Endothelial cell of umbilical vein (primary cell): ENCODE data around the gene SPPL3. TPM values are rescaled to one million over a fixed set of nuclear protein-coding genes. Genes with fewer than 3 reads are reported as not detected.

ENCODE experiments used
- BruUV-seq: library from RNA; stranded (reverse); fragments of 400-500 nt; replicated peaks from 2 replicates; lab custom pipeline; 2021; lab: Mats Ljungman, UMichigan
- CTCF ChIA-PET: fragments of 300-600, 350-600 bp; sonication (Branson Sonifier 250); formaldehyde crosslinking; loops from one replicate; lab custom pipeline; 2021; ENCODE audit warnings: antibody characterized with exemption, inconsistent platforms; lab: Charles Lee
- POLR2A ChIA-PET: fragments of 300-600, 350-600 bp; sonication (Branson Sonifier 250); formaldehyde crosslinking; loops from one replicate; lab custom pipeline; 2021; ENCODE audit warnings: antibody characterized with exemption, inconsistent platforms; lab: Charles Lee
- DNase-seq: peaks from one replicate; pipeline ENCODE4 v3.0.0-alpha.2; 2011; ENCODE audit warnings: low read depth, low spot score
- FAIRE-seq: peaks from 2 replicates; lab custom pipeline; 2011; peaks lifted over from hg19 to GRCh38; lab: Jason Lieb, UNC
- H2AFZ ChIP-seq: 2 replicates; pipeline ENCODE4 v1.6.0; 2012; ENCODE audit warnings: low read depth, low read length, control low read depth, inconsistent platforms
- H3K27ac ChIP-seq: 2 replicates; pipeline ENCODE4 v1.5.1; 2011; ENCODE audit warnings: low read depth, mild to moderate bottlenecking, control low read depth, low read length, moderate library complexity; ENCODE audit not compliant: insufficient read depth
- H3K27me3 ChIP-seq, 2 experiments: 2 replicates each; pipeline versions ENCODE4 v1.6.0 to v1.6.1; 2011; ENCODE audit warnings: low read length in 2 of 2, mixed read lengths in 1 of 2; ENCODE audit not compliant: control insufficient read depth in 2 of 2, insufficient read depth in 2 of 2
- H3K36me3 ChIP-seq, 2 experiments: 2 replicates in 1 of 2; 3 replicates in 1 of 2; pipeline ENCODE4 v1.5.1; 2011; ENCODE audit warnings: low read length in 2 of 2, mild to moderate bottlenecking in 1 of 2, moderate library complexity in 1 of 2; ENCODE audit not compliant: control insufficient read depth in 2 of 2, insufficient read depth in 2 of 2; ENCODE audit errors: extremely low read depth in 1 of 2
- H3K4me1 ChIP-seq: 3 replicates; pipeline ENCODE4 v1.5.1; 2011; ENCODE audit warnings: mild to moderate bottlenecking, low read length; ENCODE audit not compliant: control insufficient read depth, insufficient read depth; ENCODE audit errors: extremely low read depth
- H3K4me2 ChIP-seq: 2 replicates; pipeline ENCODE4 v1.6.1; 2011; ENCODE audit warnings: low read length, control low read depth, mixed read lengths; ENCODE audit not compliant: insufficient read depth
- H3K4me3 ChIP-seq, 3 experiments: fragments of 200-600 bp in 1 of 3; sonication (generic), shearing (Covaris generic) in 1 of 3; replicated peaks in 1 of 3; 2 replicates each; pipeline ENCODE4 v1.5.1; 2011 to 2016; ENCODE audit warnings: control low read depth in 3 of 3, low read length in 3 of 3, mild to moderate bottlenecking in 2 of 3, inconsistent platforms in 1 of 3, low read depth in 1 of 3, moderate library complexity in 1 of 3; ENCODE audit not compliant: insufficient read depth in 1 of 3
- H3K79me2 ChIP-seq: 2 replicates; pipeline ENCODE4 v1.6.0; 2012; ENCODE audit warnings: low read length, inconsistent platforms; ENCODE audit not compliant: control insufficient read depth, insufficient read depth
- H3K9ac ChIP-seq: replicated peaks from 2 replicates; pipeline ENCODE3; 2011; ENCODE audit warnings: low read length, control low read depth; ENCODE audit not compliant: insufficient read depth; ENCODE audit errors: extremely low read depth
- H3K9me1 ChIP-seq: replicated peaks from 3 replicates; pipeline ENCODE4 v1.6.0; 2011; ENCODE audit warnings: mild to moderate bottlenecking, low read length; ENCODE audit not compliant: control insufficient read depth, insufficient read depth; ENCODE audit errors: extremely low read depth
- H3K9me3 ChIP-seq: replicated peaks from 2 replicates; pipeline ENCODE4 v1.5.1; 2012; ENCODE audit warnings: low read length, inconsistent platforms; ENCODE audit not compliant: control insufficient read depth, insufficient read depth
- H4K20me1 ChIP-seq: replicated peaks from 2 replicates; pipeline ENCODE3; 2011; ENCODE audit warnings: mild to moderate bottlenecking, low read length; ENCODE audit not compliant: control insufficient read depth, insufficient read depth; ENCODE audit errors: extremely low read depth
- CTCF ChIP-seq, 2 donors: IDR thresholded peaks; 1 replicate in 1 of 2; 2 replicates in 1 of 2; pipeline ENCODE4 v1.5.1; 2011; ENCODE audit warnings: low read length in 2 of 2, mild to moderate bottlenecking in 2 of 2, moderate library complexity in 2 of 2, control low read depth in 1 of 2, inconsistent platforms in 1 of 2, low read depth in 1 of 2; ENCODE audit not compliant: insufficient read depth in 1 of 2; ENCODE audit errors: extremely low read depth in 1 of 2
- EZH2 ChIP-seq: IDR thresholded peaks from 2 replicates; pipeline ENCODE4 v1.6.1; 2012; ENCODE audit warnings: borderline replicate concordance, low read depth, mild to moderate bottlenecking, moderate library complexity, low read length, inconsistent platforms; ENCODE audit not compliant: severe bottlenecking
- FOS ChIP-seq: IDR thresholded peaks from 2 replicates; pipeline ENCODE4 v1.6.1; 2011; ENCODE audit warnings: mild to moderate bottlenecking, low read length, moderate library complexity, borderline replicate concordance; ENCODE audit not compliant: insufficient read depth
- GATA2 ChIP-seq: IDR thresholded peaks from 2 replicates; pipeline ENCODE4 v1.7.0; 2011; ENCODE audit warnings: low read depth, mild to moderate bottlenecking, moderate library complexity, mixed read lengths, low read length; ENCODE audit not compliant: insufficient read length, insufficient read depth
- JUN ChIP-seq: IDR thresholded peaks from 2 replicates; pipeline ENCODE4 v1.6.1; 2011; ENCODE audit warnings: borderline replicate concordance, low read depth; ENCODE audit not compliant: insufficient read length, insufficient read depth
- MAX ChIP-seq: IDR thresholded peaks from 2 replicates; pipeline ENCODE4 v1.6.1; 2011; ENCODE audit not compliant: insufficient read depth, insufficient read length
- MYC ChIP-seq: IDR thresholded peaks from one replicate; pipeline ENCODE4 v1.6.1; 2011; ENCODE audit warnings: mild to moderate bottlenecking, low read depth, low read length
- POLR2A ChIP-seq: IDR thresholded peaks from 2 replicates; pipeline ENCODE4 v1.6.1; 2012; ENCODE audit warnings: low read depth, mild to moderate bottlenecking, control low read depth, low read length
- POLR2AphosphoS5 ChIP-seq: IDR thresholded peaks from 2 replicates; pipeline ENCODE4 v1.6.1; 2012; ENCODE audit warnings: low read depth, mild to moderate bottlenecking, control low read depth, low read length, moderate library complexity; ENCODE audit not compliant: insufficient read depth
- dilution Hi-C: fragments of 300-500 bp; cut with MboI; formaldehyde crosslinking; loops from one replicate; pipeline ENCODE4 v1.15.0; 2019; ENCODE audit warnings: low sequenced_read_pairs; ENCODE audit not compliant: extremely low pct_ligation_motif_present
- intact Hi-C: fragments of 100-400 bp; cut with micrococcal nuclease; formaldehyde crosslinking; loops from one replicate; pipeline ENCODE4 v1.10.0; 2022
- polyA plus RNA-seq, 4 experiments: library from polyadenylated mRNA; depleted of rRNA in 3 of 4; stranded (reverse) in 3 of 4; unstranded in 1 of 4; fragments of >200 nt; gene quantifications; 2 replicates each; pipeline versions ENCODE4 v1.2.1 to v1.2.3, GENCODE V29; 2011 to 2012; ENCODE audit warnings: missing spikeins in 1 of 4
- total RNA-seq: library from RNA; stranded (reverse); gene quantifications from 2 replicates; pipeline ENCODE4 v1.2.3, GENCODE V29; 2021

The SPPL3 gene
- total and polyA plus RNA-seq, 2 donors (not counting 3 experiments of a cell fraction or from before 2014, with no cell fraction given) = 30.6 to 53.0 TPM

GRCh38 chr12:120817559-120818330, 86.4 kb downstream of the SPPL3 start:
- Histone ChIP-seq H3K9ac (no peak overlapping the region), H3K9me3 (no peaks in the 10 kb centered on the region), H3K27me3 (no peaks in the 10 kb centered on the region), H2AFZ (no peak overlapping the region), H3K4me3 (no peak overlapping the region), H3K27ac (no peak overlapping the region), H3K4me1 (peaks cover 8% of the 10 kb centered on the region), H3K4me2 (no peak overlapping the region), H3K36me3 (no peaks in the 10 kb centered on the region), H3K9me1 (no peaks in the 10 kb centered on the region), H3K79me2 (peaks cover 1% of the 10 kb centered on the region), H4K20me1 (peaks cover 12% of the 10 kb centered on the region)
- no peak for TF ChIP-seq POLR2A
- DNase-seq = no peak
- POLR2A ChIA-PET = no interaction called here
- CTCF ChIA-PET = interaction anchor here (1.2 to 1.5 kb wide), 2 partner anchors 9 to 34 kb away, joined by 3 to 4 read pairs; no protein-coding TSS in a partner anchor
- FAIRE-seq = no peak
- dilution Hi-C loops = no loop called here
- BruUV-seq = no TSS peak
- intact Hi-C loops = no loop called here

GRCh38 chr12:120816363-120816762, 87.8 kb downstream of the SPPL3 start:
- no peak for TF ChIP-seq FOS
- TF ChIP-seq JUN = no peak
- no peak for TF ChIP-seq POLR2AphosphoS5
- no peak for TF ChIP-seq POLR2A
- no peak for TF ChIP-seq EZH2
- no peak for TF ChIP-seq MYC
- TF ChIP-seq GATA2 = no peak
- no peak for TF ChIP-seq CTCF (IDR thresholded peaks at IDR 0.05; ENCODE audit: extremely low read depth in 1 of 2, insufficient read depth in 1 of 2, low read depth in 1 of 2, low read length in 2 of 2)
- no peak for TF ChIP-seq MAX
- Histone ChIP-seq H3K9me1 (no peaks in the 10 kb centered on the region), H4K20me1 (peaks cover 6% of the 10 kb centered on the region), H3K36me3 (no peaks in the 10 kb centered on the region), H3K4me1 (peaks cover 8% of the 10 kb centered on the region), H3K27ac (no peak overlapping the region), H3K27me3 (no peaks in the 10 kb centered on the region), H3K4me3 (no peak overlapping the region), H3K4me2 (no peak overlapping the region), H2AFZ (no peak overlapping the region), H3K9ac (no peak overlapping the region), H3K9me3 (no peaks in the 10 kb centered on the region), H3K79me2 (peaks cover 1% of the 10 kb centered on the region)
- ChIA-PET POLR2A (no interaction called here), CTCF (interaction anchor here (1.9 kb wide), 1 partner anchor 8 kb away, joined by 8 read pairs; no protein-coding TSS in a partner anchor)
- no TSS peak for BruUV-seq
- dilution Hi-C loops (no loop called here), intact Hi-C loops (no loop called here)
- FAIRE-seq (no peak), DNase-seq (no peak)
